NCI-H82 (cell line): ENCODE measurements around the gene PBX2.
"Not testable (repeated sequence)": the region's sequence is repeated elsewhere in the genome, so short reads cannot be mapped to it uniquely, and the experiment has no call there.

Source experiments
- DNase-seq: peaks from one replicate; lab custom pipeline; 2025; lab: John Stamatoyannopoulos, UW

Gene PBX2

GRCh38 chr6:32190054-32190851 lies at the start of gene PBX2:
Gene PBX2, minus strand, starts transcription at chr6:32190202. Its CDS starts 287 bp downstream, at chr6:32189915.
- DNase-seq, result peak; percentile 98

- DNase-seq, result no peak
These were observed 49.5 kb upstream of the PBX2 start for GRCh38 chr6:32239462-32239861.

GRCh38 chr6:32234934-32235333 lies 44.9 kb upstream of the PBX2 start:
- DNase-seq, result no peak

- DNase-seq, result no peak
These were observed 36.4 kb upstream of the PBX2 start for GRCh38 chr6:32226434-32226833.

- no peak for DNase-seq
These were observed 34.7 kb upstream of the PBX2 start for GRCh38 chr6:32224696-32225095.

GRCh38 chr6:32223258-32224235 lies 33.5 kb upstream of the PBX2 start, which contains the start of gene NOTCH4:
Gene NOTCH4, minus strand, starts transcription at chr6:32224067. Its CDS starts 139 bp downstream, at chr6:32223928.
- no peak for DNase-seq

GRCh38 chr6:32222333-32223230 lies 32.6 kb upstream of the PBX2 start:
- no peak for DNase-seq

GRCh38 chr6:32220021-32220420 lies 30.0 kb upstream of the PBX2 start:
- no peak for DNase-seq

GRCh38 chr6:32218167-32218566 lies 28.2 kb upstream of the PBX2 start:
- no peak for DNase-seq

- no peak for DNase-seq
These were observed 27.0 kb upstream of the PBX2 start for GRCh38 chr6:32216998-32217397.

- DNase-seq, result no peak
These were observed 26.3 kb upstream of the PBX2 start for GRCh38 chr6:32216285-32216684.

- no peak for DNase-seq
These were observed 25.6 kb upstream of the PBX2 start for GRCh38 chr6:32215617-32216016.

GRCh38 chr6:32214126-32214525 lies 24.1 kb upstream of the PBX2 start:
- no peak for DNase-seq

- DNase-seq, result no peak
These were observed 23.6 kb upstream of the PBX2 start for GRCh38 chr6:32213649-32214048.

GRCh38 chr6:32212076-32212760 lies 22.2 kb upstream of the PBX2 start:
- DNase-seq, result no peak

- not testable (repeated sequence) for DNase-seq
These were observed 21.4 kb upstream of the PBX2 start for GRCh38 chr6:32211432-32211831.

GRCh38 chr6:32210191-32210601 lies 20.2 kb upstream of the PBX2 start:
- DNase-seq, result no peak

- no peak for DNase-seq
These were observed 19.0 kb upstream of the PBX2 start for GRCh38 chr6:32208996-32209395.

GRCh38 chr6:32204268-32204715 lies 14.3 kb upstream of the PBX2 start:
- DNase-seq, result no peak

- DNase-seq, result no peak
These were observed 13.6 kb upstream of the PBX2 start for GRCh38 chr6:32203426-32204267.
